H9 (cell line): ENCODE results near the gene SPATS1. TPM values are rescaled to one million over a fixed set of nuclear protein-coding genes. Genes with fewer than 3 reads are reported as not detected.

Experiments
- DNase-seq: peaks from one replicate; pipeline ENCODE4 v3.0.0-alpha.2; 2017
- H2AFZ ChIP-seq: one replicate; pipeline ENCODE4 v1.6.1; 2013; ENCODE audit warnings: mild to moderate bottlenecking, low read length, control low read depth, moderate library complexity
- H2AK5ac ChIP-seq: 2 replicates; pipeline ENCODE4 v1.6.1; 2013; ENCODE audit warnings: low read length, control low read depth, mixed read lengths; ENCODE audit not compliant: insufficient read length
- H2BK120ac ChIP-seq: one replicate; pipeline ENCODE4 v1.6.1; 2013; ENCODE audit warnings: low read depth, mild to moderate bottlenecking, low read length, control low read depth, inconsistent platforms; ENCODE audit not compliant: poor library complexity, severe bottlenecking
- H2BK12ac ChIP-seq: 2 replicates; pipeline ENCODE4 v1.6.1; 2013; ENCODE audit warnings: low read length, control low read depth, mixed read lengths, low read depth; ENCODE audit not compliant: insufficient read length
- H2BK15ac ChIP-seq: 2 replicates; pipeline ENCODE4 v1.6.1; 2013; ENCODE audit warnings: low read depth, low read length, control low read depth
- H2BK20ac ChIP-seq: one replicate; pipeline ENCODE4 v1.6.1; 2013; ENCODE audit warnings: low read depth, mild to moderate bottlenecking, low read length, control low read depth, inconsistent platforms; ENCODE audit not compliant: poor library complexity, severe bottlenecking
- H2BK5ac ChIP-seq: 2 replicates; pipeline ENCODE4 v1.6.1; 2013; ENCODE audit warnings: low read length, control low read depth, mixed read lengths; ENCODE audit not compliant: insufficient read length
- H3K14ac ChIP-seq: 2 replicates; pipeline ENCODE4 v1.6.1; 2013; ENCODE audit warnings: low read length, control low read depth; ENCODE audit not compliant: insufficient read depth
- H3K18ac ChIP-seq: 2 replicates; pipeline ENCODE4 v1.6.1; 2013; ENCODE audit warnings: low read depth, mild to moderate bottlenecking, mixed read lengths, low read length, control low read depth; ENCODE audit not compliant: insufficient read length
- H3K23ac ChIP-seq: 2 replicates; pipeline ENCODE4 v1.6.1; 2013; ENCODE audit warnings: low read length, control low read depth, mixed read lengths, low read depth; ENCODE audit not compliant: insufficient read length
- H3K23me2 ChIP-seq: 2 replicates; pipeline ENCODE4 v1.6.1; 2013; ENCODE audit warnings: low read depth, mild to moderate bottlenecking, mixed read lengths, low read length, control low read depth; ENCODE audit not compliant: insufficient read length, poor library complexity, severe bottlenecking
- H3K27ac ChIP-seq: 2 replicates; pipeline ENCODE4 v1.5.1; 2013; ENCODE audit warnings: low read length, control low read depth, mixed read lengths, low read depth; ENCODE audit not compliant: insufficient read length
- H3K27me3 ChIP-seq: 2 replicates; pipeline ENCODE4 v1.6.1; 2013; ENCODE audit warnings: low read length, control low read depth, inconsistent platforms; ENCODE audit not compliant: insufficient read depth
- H3K4ac ChIP-seq: 2 replicates; pipeline ENCODE4 v1.6.1; 2013; ENCODE audit warnings: low read depth, mild to moderate bottlenecking, control low read depth, inconsistent platforms, low read length, moderate library complexity
- H3K4me1 ChIP-seq: 2 replicates; pipeline ENCODE4 v1.6.1; 2013; ENCODE audit warnings: low read length, control low read depth, inconsistent platforms; ENCODE audit not compliant: insufficient read depth
- H3K4me2 ChIP-seq: 2 replicates; pipeline ENCODE4 v1.6.1; 2013; ENCODE audit warnings: low read length, control low read depth, mixed read lengths; ENCODE audit not compliant: insufficient read length, insufficient read depth
- H3K56ac ChIP-seq: 2 replicates; pipeline ENCODE4 v1.6.1; 2013; ENCODE audit warnings: low read depth, mild to moderate bottlenecking, mixed read lengths, low read length, control low read depth; ENCODE audit not compliant: insufficient read length
- H3K79me1 ChIP-seq: 2 replicates; pipeline ENCODE4 v1.6.1; 2013; ENCODE audit warnings: low read depth, mild to moderate bottlenecking, moderate library complexity, low read length, control low read depth, inconsistent platforms; ENCODE audit not compliant: insufficient read depth, poor library complexity, severe bottlenecking
- H3K79me2 ChIP-seq: 2 replicates; pipeline ENCODE4 v1.6.1; 2013; ENCODE audit warnings: low read length, control low read depth, inconsistent platforms; ENCODE audit not compliant: insufficient read depth
- H3K9ac ChIP-seq: 2 replicates; pipeline ENCODE4 v1.6.1; 2013; ENCODE audit warnings: low read length, control low read depth, mixed read lengths; ENCODE audit not compliant: insufficient read length; ENCODE audit errors: extremely low read depth
- H3K9me3 ChIP-seq: one replicate; pipeline ENCODE4 v1.6.1; 2013; ENCODE audit warnings: low read depth, low read length, inconsistent platforms; ENCODE audit not compliant: control insufficient read depth
- H3T11ph ChIP-seq: one replicate; pipeline ENCODE4 v1.6.1; 2013; ENCODE audit warnings: mild to moderate bottlenecking, low read length, control low read depth, inconsistent platforms
- H4K20me1 ChIP-seq: one replicate; pipeline ENCODE4 v1.6.1; 2013; ENCODE audit not compliant: control insufficient read depth, insufficient read length, insufficient read depth
- H4K5ac ChIP-seq: 2 replicates; pipeline ENCODE4 v1.6.1; 2013; ENCODE audit warnings: low read depth, mild to moderate bottlenecking, mixed read lengths, low read length, control low read depth; ENCODE audit not compliant: insufficient read length
- H4K8ac ChIP-seq: replicated peaks from 2 replicates; pipeline ENCODE4 v1.6.1; 2013; ENCODE audit warnings: low read length, control low read depth, mixed read lengths, low read depth; ENCODE audit not compliant: insufficient read length
- H4K91ac ChIP-seq: 2 replicates; pipeline ENCODE4 v1.6.1; 2013; ENCODE audit warnings: low read depth, mild to moderate bottlenecking, moderate library complexity, mixed read lengths, low read length, control low read depth; ENCODE audit not compliant: insufficient read length
- H3K27ac Mint-ChIP-seq, 3 experiments: 2 replicates in 2 of 3; 3 replicates in 1 of 3; pipeline ENCODE4 v1.8.0; 2020 to 2021; ENCODE audit warnings: mixed read lengths in 3 of 3, mild to moderate bottlenecking in 1 of 3, moderate library complexity in 1 of 3
- H3K27me3 Mint-ChIP-seq: 2 replicates; pipeline ENCODE4 v1.8.0; 2021; ENCODE audit warnings: low read depth, mild to moderate bottlenecking, moderate library complexity, mixed read lengths
- H3K36me3 Mint-ChIP-seq, 3 experiments: 2 replicates in 2 of 3; 3 replicates in 1 of 3; pipeline ENCODE4 v1.8.0; 2020 to 2021; ENCODE audit warnings: low read depth in 3 of 3, mixed read lengths in 3 of 3; ENCODE audit not compliant: insufficient read depth in 1 of 3
- H3K4me1 Mint-ChIP-seq, 2 experiments: 2 replicates each; pipeline ENCODE4 v1.8.0; 2020; ENCODE audit warnings: mixed read lengths in 2 of 2
- H3K4me3 Mint-ChIP-seq, 2 experiments: 2 replicates in 1 of 2; 3 replicates in 1 of 2; pipeline ENCODE4 v1.8.0; 2020 to 2021; ENCODE audit warnings: mild to moderate bottlenecking in 2 of 2, mixed read lengths in 2 of 2, moderate library complexity in 1 of 2
- H3K9me3 Mint-ChIP-seq, 2 experiments: 2 replicates in 1 of 2; 3 replicates in 1 of 2; pipeline ENCODE4 v1.8.0; 2020; ENCODE audit warnings: mild to moderate bottlenecking in 2 of 2, mixed read lengths in 2 of 2, moderate library complexity in 1 of 2
- WGBS: extraction: QIAGEN DNeasy Blood & Tissue Kit; methylation state at CpG from one replicate; pipeline ENCODE4 v1.1.7; 2013; ENCODE audit warnings: missing lambda C conversion rate, low lambda C conversion rate, mixed read lengths; ENCODE audit not compliant: insufficient read length; ENCODE audit errors: extremely low coverage; 5-methylcytosine and 5-hydroxymethylcytosine counted together
- total RNA-seq: library from RNA; stranded (reverse); gene quantifications from 2 replicates; pipeline ENCODE4 v1.2.1, GENCODE V29; 2021
- TF ChIP-seq, protein P1 (sequence below): fragments of 200-600 bp; sonication (generic); conservative IDR thresholded peaks from 3 replicates; pipeline ENCODE4 v1.8.0; 2021; ENCODE audit warnings: antibody characterized with exemption, mild to moderate bottlenecking

Gene SPATS1
- total RNA-seq, 1 experiment from 2014 or later = not detected

GRCh38 chr6:44361947-44362346 is 19.5 kb downstream of the SPATS1 start:
- H2BK20ac ChIP-seq = no peak overlapping the region
- no peaks in the 10 kb centered on the region for H3K9me3 ChIP-seq
- no peak for DNase-seq
- Mint-ChIP-seq H3K27me3 (peaks cover 1% of the 10 kb centered on the region), H3K36me3 (no peaks in the 10 kb centered on the region), H3K4me1 (peaks cover 0 to 4% of the 10 kb centered on the region in 2 experiments; a peak in 1 of 4 replicates), H3K4me3 (no peak overlapping the region), H3K9me3 (no peaks in the 10 kb centered on the region), H3K27ac (no peak overlapping the region)
- no peaks in the 10 kb centered on the region for H3K27me3 ChIP-seq
- TF ChIP-seq, protein P1, sequence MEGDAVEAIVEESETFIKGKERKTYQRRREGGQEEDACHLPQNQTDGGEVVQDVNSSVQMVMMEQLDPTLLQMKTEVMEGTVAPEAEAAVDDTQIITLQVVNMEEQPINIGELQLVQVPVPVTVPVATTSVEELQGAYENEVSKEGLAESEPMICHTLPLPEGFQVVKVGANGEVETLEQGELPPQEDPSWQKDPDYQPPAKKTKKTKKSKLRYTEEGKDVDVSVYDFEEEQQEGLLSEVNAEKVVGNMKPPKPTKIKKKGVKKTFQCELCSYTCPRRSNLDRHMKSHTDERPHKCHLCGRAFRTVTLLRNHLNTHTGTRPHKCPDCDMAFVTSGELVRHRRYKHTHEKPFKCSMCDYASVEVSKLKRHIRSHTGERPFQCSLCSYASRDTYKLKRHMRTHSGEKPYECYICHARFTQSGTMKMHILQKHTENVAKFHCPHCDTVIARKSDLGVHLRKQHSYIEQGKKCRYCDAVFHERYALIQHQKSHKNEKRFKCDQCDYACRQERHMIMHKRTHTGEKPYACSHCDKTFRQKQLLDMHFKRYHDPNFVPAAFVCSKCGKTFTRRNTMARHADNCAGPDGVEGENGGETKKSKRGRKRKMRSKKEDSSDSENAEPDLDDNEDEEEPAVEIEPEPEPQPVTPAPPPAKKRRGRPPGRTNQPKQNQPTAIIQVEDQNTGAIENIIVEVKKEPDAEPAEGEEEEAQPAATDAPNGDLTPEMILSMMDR = no peak
- H3K4me2 ChIP-seq = no peak overlapping the region
- no peak overlapping the region for H4K91ac ChIP-seq
- no CpG with 5 or more reads among the region's 6 CpGs for WGBS
- no peak overlapping the region for H3T11ph ChIP-seq
- H4K5ac ChIP-seq = no peak overlapping the region
- H3K14ac ChIP-seq = no peak overlapping the region
- no peaks in the 10 kb centered on the region for H3K79me1 ChIP-seq
- no peak overlapping the region for H3K18ac ChIP-seq
- no peak overlapping the region for H2BK5ac ChIP-seq
- H3K4me1 ChIP-seq = no peaks in the 10 kb centered on the region
- H3K23me2 ChIP-seq = no peaks in the 10 kb centered on the region
- H3K9ac ChIP-seq = no peak overlapping the region
- H4K20me1 ChIP-seq = no peaks in the 10 kb centered on the region
- no peak overlapping the region for H2BK120ac ChIP-seq
- H3K4ac ChIP-seq = no peak overlapping the region
- no peak overlapping the region for H3K27ac ChIP-seq
- no peak overlapping the region for H2BK15ac ChIP-seq
- no peak overlapping the region for H2BK12ac ChIP-seq
- H3K23ac ChIP-seq = no peak overlapping the region
- no peak overlapping the region for H2AK5ac ChIP-seq
- H4K8ac ChIP-seq = no peak overlapping the region
- H3K79me2 ChIP-seq = no peaks in the 10 kb centered on the region
- H3K56ac ChIP-seq = no peak overlapping the region
- H2AFZ ChIP-seq = no peak overlapping the region
